Prostate gland (tissue), 2 donors: ENCODE measurements around the gene ZNF578.

ENCODE experiments used
- POLR2A ChIP-seq: fragments of 450-650 bp; IDR thresholded peaks from one replicate; pipeline ENCODE4 v1.6.1; 2016; ENCODE audit warnings: antibody characterized with exemption, mild to moderate bottlenecking
- TF ChIP-seq, protein P1 (sequence below), 4 experiments: fragments of 200-600 bp in 2 of 4; fragments of 450-650 bp in 2 of 4; sonication (generic) in 2 of 4; IDR thresholded peaks; 1 replicate in 3 of 4; 2 replicates in 1 of 4; pipeline ENCODE4 v1.5.1; 2016 to 2019; ENCODE audit warnings: antibody characterized with exemption in 4 of 4, mild to moderate bottlenecking in 2 of 4, moderate library complexity in 2 of 4

DNA sequence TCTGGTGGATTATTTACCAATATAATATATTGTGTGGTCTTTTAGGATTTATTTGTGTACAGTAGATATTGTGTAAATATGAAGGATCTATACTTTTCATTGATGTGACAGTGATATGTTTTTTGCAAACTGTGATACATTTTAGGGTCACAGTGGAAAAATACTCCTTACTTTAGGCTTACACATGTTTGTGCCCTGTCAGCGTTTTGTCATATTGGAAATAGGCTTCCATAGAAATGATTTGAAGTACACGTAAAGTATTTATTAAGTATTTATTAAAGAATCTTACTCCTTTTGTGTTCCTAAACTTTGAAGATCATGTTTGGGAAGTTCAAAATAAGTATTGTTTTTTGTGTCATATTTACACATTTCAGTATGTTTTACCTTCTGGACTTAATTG, 79.1 kb downstream of the ZNF578 start:
- TF ChIP-seq, protein P1, sequence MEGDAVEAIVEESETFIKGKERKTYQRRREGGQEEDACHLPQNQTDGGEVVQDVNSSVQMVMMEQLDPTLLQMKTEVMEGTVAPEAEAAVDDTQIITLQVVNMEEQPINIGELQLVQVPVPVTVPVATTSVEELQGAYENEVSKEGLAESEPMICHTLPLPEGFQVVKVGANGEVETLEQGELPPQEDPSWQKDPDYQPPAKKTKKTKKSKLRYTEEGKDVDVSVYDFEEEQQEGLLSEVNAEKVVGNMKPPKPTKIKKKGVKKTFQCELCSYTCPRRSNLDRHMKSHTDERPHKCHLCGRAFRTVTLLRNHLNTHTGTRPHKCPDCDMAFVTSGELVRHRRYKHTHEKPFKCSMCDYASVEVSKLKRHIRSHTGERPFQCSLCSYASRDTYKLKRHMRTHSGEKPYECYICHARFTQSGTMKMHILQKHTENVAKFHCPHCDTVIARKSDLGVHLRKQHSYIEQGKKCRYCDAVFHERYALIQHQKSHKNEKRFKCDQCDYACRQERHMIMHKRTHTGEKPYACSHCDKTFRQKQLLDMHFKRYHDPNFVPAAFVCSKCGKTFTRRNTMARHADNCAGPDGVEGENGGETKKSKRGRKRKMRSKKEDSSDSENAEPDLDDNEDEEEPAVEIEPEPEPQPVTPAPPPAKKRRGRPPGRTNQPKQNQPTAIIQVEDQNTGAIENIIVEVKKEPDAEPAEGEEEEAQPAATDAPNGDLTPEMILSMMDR (IDR thresholded peaks at IDR 0.05): no peak
- TF ChIP-seq POLR2A: no peak
